BLaER1 (cell line): Measurements from ENCODE around the gene PCDH15.

Experiments
- H3K27ac ChIP-seq: shearing (Covaris generic); formaldehyde crosslinking; 2 replicates; pipeline ENCODE4 v1.8.1; 2022
- H3K27me3 ChIP-seq: shearing (Covaris generic); formaldehyde crosslinking; 2 replicates; pipeline ENCODE4 v1.8.1; 2022
- H3K36me3 ChIP-seq: shearing (Covaris generic); formaldehyde crosslinking; 2 replicates; pipeline ENCODE4 v1.8.1; 2022
- H3K4me1 ChIP-seq: shearing (Covaris generic); formaldehyde crosslinking; 2 replicates; pipeline ENCODE4 v1.8.1; 2022
- H3K4me2 ChIP-seq: shearing (Covaris generic); formaldehyde crosslinking; 2 replicates; pipeline ENCODE4 v1.8.1; 2022
- H3K4me3 ChIP-seq: shearing (Covaris generic); formaldehyde crosslinking; 2 replicates; pipeline ENCODE4 v1.8.1; 2022
- H3K9ac ChIP-seq: shearing (Covaris generic); formaldehyde crosslinking; 2 replicates; pipeline ENCODE4 v1.8.1; 2022
- H3K9me3 ChIP-seq: shearing (Covaris generic); formaldehyde crosslinking; 2 replicates; pipeline ENCODE4 v1.8.1; 2022
- H4K20me1 ChIP-seq: shearing (Covaris generic); formaldehyde crosslinking; 2 replicates; pipeline ENCODE4 v1.8.1; 2022
- Cebpa-rat ChIP-seq: shearing (Covaris generic); IDR thresholded peaks from 2 replicates; pipeline ENCODE4 v1.8.1; 2022

Gene PCDH15

DNA sequence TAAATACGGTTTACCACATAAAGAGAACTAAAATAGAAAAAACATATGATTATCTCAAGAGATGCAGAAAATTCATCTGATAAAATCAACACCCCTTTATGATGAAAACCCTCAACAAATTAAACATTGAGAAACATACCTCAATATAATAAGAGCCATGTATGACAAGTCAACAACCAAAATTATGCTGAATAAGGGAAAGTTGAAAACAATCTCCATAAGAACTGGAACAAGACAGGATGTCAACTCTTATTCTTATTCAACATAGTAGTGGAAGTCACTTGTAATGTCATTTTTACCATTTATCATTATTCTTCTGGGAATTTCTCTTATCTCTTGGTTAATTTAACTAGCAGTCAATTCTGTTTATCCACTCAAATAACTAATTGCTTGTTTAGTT, 79.0 kb downstream of the PCDH15 start:
- no peak overlapping the region for H3K9ac ChIP-seq
- no peak overlapping the region for H3K27ac ChIP-seq
- TF ChIP-seq Cebpa-rat: no peak

DNA sequence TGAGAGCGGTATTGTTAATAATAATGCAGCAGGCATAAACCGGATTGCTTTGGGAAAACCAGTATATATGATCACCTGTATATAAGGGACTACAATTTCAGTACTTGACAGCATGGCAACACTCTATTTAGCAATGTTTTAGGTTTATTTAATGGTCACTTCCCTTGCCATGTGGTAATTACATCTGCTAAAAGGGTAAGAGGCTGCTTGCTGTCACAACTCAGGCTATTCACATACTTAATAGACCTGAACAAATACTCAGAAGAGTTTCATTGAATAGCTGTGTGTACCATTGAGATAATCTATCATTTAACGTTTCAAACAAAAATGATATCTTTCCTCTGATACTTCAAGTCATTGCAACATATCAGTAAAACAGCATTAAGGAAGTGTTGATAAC, 90.1 kb downstream of the PCDH15 start:
- no peaks in the 10 kb centered on the region for H3K4me1 ChIP-seq
- no peak for TF ChIP-seq Cebpa-rat
- H4K20me1 ChIP-seq: no peaks in the 10 kb centered on the region
- no peak overlapping the region for H3K27ac ChIP-seq
- H3K9ac ChIP-seq: no peak overlapping the region
- no peak overlapping the region for H3K4me3 ChIP-seq
- H3K9me3 ChIP-seq: no peaks in the 10 kb centered on the region
- H3K36me3 ChIP-seq: no peaks in the 10 kb centered on the region
- H3K4me2 ChIP-seq: no peak overlapping the region
- H3K27me3 ChIP-seq: no peaks in the 10 kb centered on the region

More for the DNA sequence above, 79.0 kb downstream of the PCDH15 start:
- peaks cover 4% of the 10 kb centered on the region; the same call in 1 of the 2 replicates for H3K9me3 ChIP-seq
- H3K4me1 ChIP-seq: no peaks in the 10 kb centered on the region
- no peaks in the 10 kb centered on the region for H4K20me1 ChIP-seq
- no peaks in the 10 kb centered on the region for H3K27me3 ChIP-seq
- H3K4me2 ChIP-seq: no peak overlapping the region
- H3K4me3 ChIP-seq: no peak overlapping the region
- H3K36me3 ChIP-seq: no peaks in the 10 kb centered on the region

DNA sequence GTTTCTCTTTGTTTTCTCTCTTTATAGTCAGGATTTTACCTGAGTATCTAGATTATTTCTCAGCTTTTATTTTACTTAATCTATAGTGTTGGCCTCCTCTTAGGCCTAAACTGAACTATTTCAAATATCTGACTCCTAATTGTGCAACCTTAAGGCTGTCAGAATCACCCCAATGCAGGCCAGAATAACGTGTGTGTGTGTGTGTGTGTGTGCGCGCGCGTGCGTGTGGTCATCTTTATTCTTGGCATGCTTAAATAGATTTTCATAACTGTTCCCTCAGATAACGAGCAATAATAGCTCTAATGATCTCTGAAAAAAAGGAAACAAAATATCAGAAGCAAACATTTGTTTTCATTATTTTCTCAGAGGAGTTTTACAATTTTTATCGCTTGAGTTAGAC, 92.4 kb downstream of the PCDH15 start:
- H3K27ac ChIP-seq: no peak overlapping the region
- H3K9ac ChIP-seq: no peak overlapping the region
- H3K27me3 ChIP-seq: no peaks in the 10 kb centered on the region
- H4K20me1 ChIP-seq: no peaks in the 10 kb centered on the region
- H3K36me3 ChIP-seq: no peaks in the 10 kb centered on the region
- no peak overlapping the region for H3K4me2 ChIP-seq
- H3K9me3 ChIP-seq: no peaks in the 10 kb centered on the region
- H3K4me3 ChIP-seq: no peak overlapping the region
- TF ChIP-seq Cebpa-rat: no peak
- no peaks in the 10 kb centered on the region for H3K4me1 ChIP-seq

DNA sequence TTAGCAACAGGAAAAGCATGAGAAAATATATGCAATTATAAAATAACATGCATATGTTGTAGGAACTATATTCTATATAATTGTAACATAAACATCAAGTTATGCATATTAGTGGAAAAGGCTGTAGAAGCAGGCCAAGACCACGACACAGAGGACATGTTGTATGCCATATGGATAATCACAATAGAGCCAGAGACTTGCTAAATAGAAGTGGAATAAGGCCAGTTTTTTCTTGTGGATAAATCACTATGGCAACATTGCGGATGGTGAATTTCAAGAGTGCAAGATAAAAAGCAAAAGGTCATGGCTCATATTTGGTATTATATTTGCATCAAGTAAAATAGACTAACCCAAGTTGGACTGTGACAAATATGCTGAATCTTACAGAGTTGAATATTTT, 93.0 kb downstream of the PCDH15 start:
- Histone ChIP-seq H3K9ac (no peak overlapping the region), H4K20me1 (no peaks in the 10 kb centered on the region), H3K9me3 (no peaks in the 10 kb centered on the region), H3K36me3 (no peaks in the 10 kb centered on the region), H3K4me3 (no peak overlapping the region), H3K27me3 (no peaks in the 10 kb centered on the region), H3K27ac (no peak overlapping the region), H3K4me1 (no peaks in the 10 kb centered on the region), H3K4me2 (no peak overlapping the region)
- TF ChIP-seq Cebpa-rat: no peak

DNA sequence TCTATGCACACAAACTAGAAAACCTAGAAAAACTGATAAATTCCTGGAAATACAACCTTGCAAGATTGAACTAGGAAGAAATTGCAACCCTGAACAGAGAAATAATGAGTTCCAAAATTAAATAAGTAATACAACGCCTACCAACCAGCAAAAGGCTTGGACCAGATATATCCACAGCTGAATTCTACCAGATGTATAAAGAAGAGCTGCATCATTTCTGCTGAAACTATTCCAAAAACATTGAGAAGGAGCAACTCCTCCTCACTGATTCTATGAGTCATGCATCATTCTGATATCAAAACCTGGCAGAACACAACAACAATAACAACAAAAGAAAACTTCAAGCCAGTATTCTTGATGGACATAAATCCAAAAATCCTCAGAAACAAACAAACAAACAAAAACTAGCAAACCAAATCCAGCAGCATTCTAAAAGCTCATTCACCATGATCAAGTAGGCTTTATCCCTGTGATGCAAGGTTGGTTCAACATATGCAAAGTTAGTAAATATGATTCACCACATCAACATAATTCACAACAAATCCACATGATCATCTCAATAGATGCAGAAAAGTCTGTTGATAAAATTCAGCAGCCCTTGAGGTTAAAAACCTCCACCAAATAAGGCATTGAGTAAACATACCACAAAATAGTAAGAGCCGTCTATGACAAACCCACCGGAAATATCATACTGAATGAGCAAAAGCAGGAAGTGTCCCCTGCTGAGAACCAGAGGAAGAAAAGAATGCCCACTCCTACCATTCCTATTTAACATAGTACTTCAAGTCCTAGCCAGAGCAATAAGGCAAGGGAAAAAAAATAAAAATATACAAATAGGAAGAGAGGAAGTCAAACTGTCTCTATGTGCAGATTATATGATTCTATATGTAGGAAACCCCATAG, 98.2 kb downstream of the PCDH15 start:
- no peak overlapping the region for H3K4me3 ChIP-seq
- no peaks in the 10 kb centered on the region for H3K27me3 ChIP-seq
- H3K9me3 ChIP-seq: no peaks in the 10 kb centered on the region
- H3K36me3 ChIP-seq: no peaks in the 10 kb centered on the region
- no peak overlapping the region for H3K9ac ChIP-seq
- H3K4me1 ChIP-seq: no peaks in the 10 kb centered on the region
- no peak overlapping the region for H3K27ac ChIP-seq
- H3K4me2 ChIP-seq: no peak overlapping the region
- H4K20me1 ChIP-seq: no peaks in the 10 kb centered on the region
- no peak for TF ChIP-seq Cebpa-rat

DNA sequence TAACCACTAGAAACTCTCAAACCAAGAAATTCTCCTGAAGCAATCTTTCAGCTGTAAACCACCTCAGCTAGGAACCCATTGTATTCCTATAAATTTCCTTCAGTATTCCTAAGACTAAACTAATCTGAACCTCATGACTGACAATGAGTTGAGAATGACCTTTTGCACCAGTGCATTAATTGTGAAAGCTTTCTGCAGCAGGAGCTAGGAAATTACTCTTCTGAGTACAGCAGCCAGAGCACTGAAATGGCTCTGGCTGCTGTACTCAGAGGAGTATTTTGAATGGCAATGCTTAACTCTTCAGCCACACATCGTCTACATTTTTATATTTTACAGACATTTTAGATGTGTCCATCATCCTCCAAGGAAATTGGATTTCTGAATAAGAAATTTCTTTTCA, 109.7 kb downstream of the PCDH15 start:
- Histone ChIP-seq H3K9me3 (no peaks in the 10 kb centered on the region), H3K9ac (no peak overlapping the region), H3K27ac (no peak overlapping the region), H3K4me3 (no peak overlapping the region), H3K27me3 (no peaks in the 10 kb centered on the region), H3K4me1 (no peaks in the 10 kb centered on the region), H3K36me3 (no peaks in the 10 kb centered on the region), H3K4me2 (no peak overlapping the region), H4K20me1 (no peaks in the 10 kb centered on the region)
- TF ChIP-seq Cebpa-rat: no peak

DNA sequence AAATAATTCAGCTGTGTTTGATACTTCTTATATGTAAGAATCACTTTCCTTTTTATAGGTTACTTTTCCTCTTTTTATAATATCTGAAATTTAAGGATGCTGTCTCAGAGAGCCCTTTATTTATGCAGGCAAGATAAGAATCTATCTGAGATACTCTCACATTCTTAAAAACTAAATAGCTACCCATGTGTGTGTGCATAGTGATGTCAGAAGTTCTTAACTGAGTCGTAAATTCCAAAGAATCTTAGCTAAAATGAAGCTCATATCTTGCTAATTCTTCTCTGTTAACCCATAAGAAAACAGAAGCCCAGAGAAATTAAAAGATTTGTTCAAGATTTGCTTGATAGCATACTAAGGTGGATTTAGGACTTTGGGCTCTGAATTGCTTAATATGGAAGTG, 118.5 kb downstream of the PCDH15 start:
- Histone ChIP-seq H3K27me3 (no peaks in the 10 kb centered on the region), H3K9ac (no peak overlapping the region), H3K36me3 (no peaks in the 10 kb centered on the region), H3K4me3 (no peak overlapping the region), H3K4me1 (no peaks in the 10 kb centered on the region), H3K27ac (no peak overlapping the region), H3K4me2 (no peak overlapping the region), H4K20me1 (no peaks in the 10 kb centered on the region), H3K9me3 (no peaks in the 10 kb centered on the region)
- TF ChIP-seq Cebpa-rat: no peak

DNA sequence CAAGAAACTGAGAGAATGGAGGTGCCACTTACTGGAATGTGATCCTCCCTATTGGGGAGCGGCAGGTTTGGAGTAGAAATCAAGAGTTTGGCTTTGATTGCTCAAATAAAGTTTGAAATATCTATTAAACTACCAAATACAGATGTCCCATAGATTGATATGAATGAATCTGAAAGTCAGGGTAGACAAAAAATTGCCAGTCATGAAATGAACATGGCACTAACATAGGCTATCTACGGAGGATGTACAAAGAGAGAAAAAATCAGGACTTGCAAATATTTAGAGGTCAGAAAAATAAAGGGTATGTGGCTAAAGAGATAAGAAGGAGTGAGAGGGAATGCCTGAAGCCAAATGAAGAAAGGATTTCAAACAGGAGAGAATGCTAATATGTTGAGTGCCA, 119.9 kb downstream of the PCDH15 start:
- Histone ChIP-seq H3K36me3 (no peaks in the 10 kb centered on the region), H3K9ac (no peak overlapping the region), H3K27ac (no peak overlapping the region), H4K20me1 (no peaks in the 10 kb centered on the region), H3K4me2 (no peak overlapping the region), H3K4me1 (no peaks in the 10 kb centered on the region), H3K27me3 (no peaks in the 10 kb centered on the region), H3K9me3 (no peaks in the 10 kb centered on the region), H3K4me3 (no peak overlapping the region)
- TF ChIP-seq Cebpa-rat: no peak

DNA sequence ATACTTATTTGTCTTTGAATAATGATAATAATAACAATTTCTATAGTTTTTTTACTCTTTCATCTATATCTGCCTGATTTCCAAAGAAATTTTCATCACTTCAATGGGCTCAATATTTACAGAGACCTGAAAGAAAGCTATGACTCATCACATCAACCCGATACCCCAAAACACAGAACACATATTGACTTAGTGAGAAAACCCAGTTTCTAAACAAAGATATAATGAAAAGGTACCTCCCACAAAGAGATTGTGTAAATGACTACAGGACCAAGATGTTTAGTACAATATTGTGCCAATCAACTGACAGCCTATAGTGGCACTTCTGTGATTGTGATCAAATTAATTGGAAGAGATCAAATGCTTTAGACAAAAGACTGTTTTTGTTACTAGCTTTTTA, 133.9 kb downstream of the PCDH15 start:
- TF ChIP-seq Cebpa-rat: no peak
- no peaks in the 10 kb centered on the region for H3K4me1 ChIP-seq
- no peaks in the 10 kb centered on the region for H3K36me3 ChIP-seq
- H4K20me1 ChIP-seq: no peaks in the 10 kb centered on the region
- H3K27ac ChIP-seq: no peak overlapping the region
- no peaks in the 10 kb centered on the region for H3K27me3 ChIP-seq
- no peak overlapping the region for H3K4me2 ChIP-seq
- H3K9me3 ChIP-seq: no peaks in the 10 kb centered on the region
- H3K4me3 ChIP-seq: no peak overlapping the region
- H3K9ac ChIP-seq: no peak overlapping the region

DNA sequence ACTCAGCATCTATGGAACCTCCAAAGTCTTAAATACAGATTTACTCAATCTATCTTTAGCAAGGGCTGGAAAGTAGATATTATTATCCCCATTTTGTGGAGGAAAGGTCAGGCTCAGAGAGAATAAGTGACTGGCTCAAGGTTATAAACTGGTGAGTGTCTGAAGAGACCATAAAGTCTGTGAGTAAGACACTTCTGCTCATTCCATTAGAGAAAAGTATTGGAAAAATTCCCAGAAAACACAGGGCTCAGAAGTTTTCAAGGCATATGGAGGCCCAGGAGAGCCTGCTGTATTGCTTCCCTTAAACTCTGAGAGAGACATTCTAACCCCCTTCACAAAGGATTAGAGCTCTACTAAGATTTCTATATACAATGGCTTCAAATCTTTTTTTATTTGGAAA, 134.8 kb downstream of the PCDH15 start:
- no peak for TF ChIP-seq Cebpa-rat
- Histone ChIP-seq H3K4me1 (no peaks in the 10 kb centered on the region), H3K36me3 (no peaks in the 10 kb centered on the region), H3K9ac (no peak overlapping the region), H3K9me3 (no peaks in the 10 kb centered on the region), H3K27me3 (no peaks in the 10 kb centered on the region), H3K4me2 (no peak overlapping the region), H3K27ac (no peak overlapping the region), H3K4me3 (no peak overlapping the region), H4K20me1 (no peaks in the 10 kb centered on the region)
